ENCODE data around the gene PRSS12. TPM values are rescaled to one million over a fixed set of nuclear protein-coding genes. Genes with fewer than 3 reads are reported as not detected.

The PRSS12 gene
- total RNA-seq, 1 experiment from 2014 or later, result 0.25 TPM

DNA sequence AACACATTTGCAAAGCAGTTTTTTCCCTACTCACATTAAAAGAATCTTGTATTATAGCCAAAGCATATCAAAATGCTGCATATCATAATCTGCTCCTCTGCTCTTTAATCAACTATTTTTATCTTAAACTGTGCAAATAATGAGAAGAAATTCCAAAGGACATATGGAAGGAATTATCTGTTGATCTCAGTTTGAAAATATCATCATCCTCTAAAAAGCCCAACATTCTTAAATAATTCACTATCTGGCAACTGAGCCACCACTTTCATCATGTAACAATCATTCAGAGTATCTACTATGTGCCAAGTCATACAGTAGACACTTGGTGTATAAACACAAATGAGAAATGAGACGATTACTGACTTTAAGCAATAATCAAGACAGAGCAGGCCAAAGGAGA lies 63.0 kb downstream of the PRSS12 start:
- no peak overlapping the region for H3K27ac Mint-ChIP-seq (ENCODE audit: unreplicated experiment)
- H3K9me3 Mint-ChIP-seq (ENCODE audit: unreplicated experiment), result no peaks in the 10 kb centered on the region
- ChIA-PET CTCF (no interaction called here), POLR2A (no interaction called here)
- H3K9me3 ChIP-seq, result no peaks in the 10 kb centered on the region
- H3K36me3 ChIP-seq (ENCODE audit: control insufficient read depth, insufficient read depth, low read length), result no peaks in the 10 kb centered on the region
- no peaks in the 10 kb centered on the region for H3K27me3 Mint-ChIP-seq (ENCODE audit: insufficient read depth, unreplicated experiment)
- H3K4me1 ChIP-seq, result no peaks in the 10 kb centered on the region
- no peaks in the 10 kb centered on the region for H3K27me3 ChIP-seq (replicated peaks; ENCODE audit: control insufficient read depth, insufficient read depth, low read length)
- H3K4me1 Mint-ChIP-seq (ENCODE audit: low read depth, unreplicated experiment), result no peaks in the 10 kb centered on the region
- TF ChIP-seq, protein P1, sequence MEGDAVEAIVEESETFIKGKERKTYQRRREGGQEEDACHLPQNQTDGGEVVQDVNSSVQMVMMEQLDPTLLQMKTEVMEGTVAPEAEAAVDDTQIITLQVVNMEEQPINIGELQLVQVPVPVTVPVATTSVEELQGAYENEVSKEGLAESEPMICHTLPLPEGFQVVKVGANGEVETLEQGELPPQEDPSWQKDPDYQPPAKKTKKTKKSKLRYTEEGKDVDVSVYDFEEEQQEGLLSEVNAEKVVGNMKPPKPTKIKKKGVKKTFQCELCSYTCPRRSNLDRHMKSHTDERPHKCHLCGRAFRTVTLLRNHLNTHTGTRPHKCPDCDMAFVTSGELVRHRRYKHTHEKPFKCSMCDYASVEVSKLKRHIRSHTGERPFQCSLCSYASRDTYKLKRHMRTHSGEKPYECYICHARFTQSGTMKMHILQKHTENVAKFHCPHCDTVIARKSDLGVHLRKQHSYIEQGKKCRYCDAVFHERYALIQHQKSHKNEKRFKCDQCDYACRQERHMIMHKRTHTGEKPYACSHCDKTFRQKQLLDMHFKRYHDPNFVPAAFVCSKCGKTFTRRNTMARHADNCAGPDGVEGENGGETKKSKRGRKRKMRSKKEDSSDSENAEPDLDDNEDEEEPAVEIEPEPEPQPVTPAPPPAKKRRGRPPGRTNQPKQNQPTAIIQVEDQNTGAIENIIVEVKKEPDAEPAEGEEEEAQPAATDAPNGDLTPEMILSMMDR (IDR thresholded peaks at IDR 0.05; ENCODE audit: insufficient read depth in 1 of 2, low read depth in 1 of 2, low read length in 1 of 2, severe bottlenecking in 1 of 2, unreplicated experiment in 1 of 2), result no peak
- BruUV-seq (replicated peaks), result no TSS peak
- intact Hi-C loops (cut with micrococcal nuclease; ENCODE audit: unreplicated experiment), result no loop called here
- no peak overlapping the region for H3K4me3 ChIP-seq (ENCODE audit: low read depth, low read length)
- H3K36me3 Mint-ChIP-seq (ENCODE audit: insufficient read depth, unreplicated experiment), result no peaks in the 10 kb centered on the region
- no peak for DNase-seq
- no peak overlapping the region for H3K4me3 Mint-ChIP-seq (ENCODE audit: unreplicated experiment)

DNA sequence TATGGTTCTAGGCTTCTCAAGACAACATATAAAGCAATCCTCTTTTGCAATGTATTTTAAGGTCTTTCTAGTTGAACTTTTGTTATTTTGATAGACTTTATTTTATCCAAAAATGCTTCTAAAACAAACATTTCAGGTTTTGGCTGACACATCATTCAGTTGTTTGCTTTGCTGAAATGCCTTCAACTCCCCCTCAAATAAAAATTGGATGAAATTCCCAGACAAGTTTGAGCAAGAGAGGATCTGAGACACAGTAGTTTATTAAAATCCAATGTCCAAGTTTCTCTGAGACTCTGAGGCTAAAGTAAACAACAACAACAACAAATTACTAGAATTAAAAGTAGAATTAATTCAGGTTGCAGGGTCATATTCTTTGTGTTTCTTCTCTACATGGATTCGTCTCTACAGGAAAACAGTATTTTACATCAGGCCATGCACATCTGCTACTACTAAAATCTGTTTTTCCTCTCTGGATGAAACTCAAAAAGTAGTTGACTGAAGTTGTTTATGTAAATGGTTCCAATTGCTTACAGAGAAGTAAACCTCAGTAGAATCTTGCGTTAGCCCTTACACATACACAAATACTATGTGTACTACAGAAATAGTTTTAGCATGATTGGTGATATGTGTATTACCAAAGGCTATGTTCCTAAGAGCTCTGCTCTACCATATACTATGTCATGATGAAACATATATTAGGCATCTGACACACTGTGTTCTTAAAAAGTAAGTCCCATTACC lies 64.9 kb downstream of the PRSS12 start:
- ChIA-PET CTCF (no interaction called here), POLR2A (no interaction called here)
- Mint-ChIP-seq H3K27ac (ENCODE audit: unreplicated experiment) (no peak overlapping the region), H3K36me3 (ENCODE audit: insufficient read depth, unreplicated experiment) (peaks cover 6% of the 10 kb centered on the region), H3K4me3 (ENCODE audit: unreplicated experiment) (no peak overlapping the region), H3K9me3 (ENCODE audit: unreplicated experiment) (no peaks in the 10 kb centered on the region), H3K27me3 (ENCODE audit: insufficient read depth, unreplicated experiment) (no peaks in the 10 kb centered on the region), H3K4me1 (ENCODE audit: low read depth, unreplicated experiment) (no peaks in the 10 kb centered on the region)
- H3K27me3 ChIP-seq (replicated peaks; ENCODE audit: control insufficient read depth, insufficient read depth, low read length), result no peaks in the 10 kb centered on the region
- no peaks in the 10 kb centered on the region for H3K36me3 ChIP-seq (ENCODE audit: control insufficient read depth, insufficient read depth, low read length)
- DNase-seq, result no peak
- intact Hi-C loops (cut with micrococcal nuclease; ENCODE audit: unreplicated experiment), result no loop called here
- no peaks in the 10 kb centered on the region for H3K9me3 ChIP-seq
- TF ChIP-seq, protein P1 (IDR thresholded peaks at IDR 0.05; ENCODE audit: insufficient read depth in 1 of 2, low read depth in 1 of 2, low read length in 1 of 2, severe bottlenecking in 1 of 2, unreplicated experiment in 1 of 2), result no peak
- H3K4me3 ChIP-seq (ENCODE audit: low read depth, low read length), result no peak overlapping the region
- no TSS peak for BruUV-seq (replicated peaks)
- H3K4me1 ChIP-seq, result no peaks in the 10 kb centered on the region

DNA sequence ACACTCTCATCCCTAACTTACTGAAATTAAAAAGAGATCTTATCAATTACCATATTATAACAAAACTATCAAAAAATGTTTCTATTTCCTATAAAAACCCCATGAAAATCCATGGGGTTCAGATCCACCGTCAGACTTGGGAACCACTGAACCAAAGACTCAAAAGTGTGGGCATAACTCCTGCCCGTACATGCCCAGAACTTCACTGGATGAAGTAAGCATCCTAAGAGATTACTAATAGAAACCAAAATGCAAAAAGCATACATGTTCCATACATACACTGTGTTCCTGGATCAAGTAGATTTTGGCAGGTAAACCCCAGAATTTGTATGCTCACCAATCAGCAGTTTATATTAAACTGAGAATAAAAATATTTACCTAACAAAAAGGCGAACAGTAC lies 66.1 kb downstream of the PRSS12 start:
- H3K27me3 ChIP-seq (replicated peaks; ENCODE audit: control insufficient read depth, insufficient read depth, low read length), result no peaks in the 10 kb centered on the region
- Mint-ChIP-seq H3K27me3 (ENCODE audit: insufficient read depth, unreplicated experiment) (no peaks in the 10 kb centered on the region), H3K36me3 (ENCODE audit: insufficient read depth, unreplicated experiment) (peaks cover 11% of the 10 kb centered on the region), H3K4me3 (ENCODE audit: unreplicated experiment) (no peak overlapping the region), H3K9me3 (ENCODE audit: unreplicated experiment) (no peaks in the 10 kb centered on the region), H3K4me1 (ENCODE audit: low read depth, unreplicated experiment) (no peaks in the 10 kb centered on the region), H3K27ac (ENCODE audit: unreplicated experiment) (no peak overlapping the region)
- H3K4me3 ChIP-seq (ENCODE audit: low read depth, low read length), result no peak overlapping the region
- no peaks in the 10 kb centered on the region for H3K4me1 ChIP-seq
- ChIA-PET POLR2A (no interaction called here), CTCF (no interaction called here)
- intact Hi-C loops (cut with micrococcal nuclease; ENCODE audit: unreplicated experiment), result no loop called here
- 0 out of 2 replicates have a peak, but pooled peaks cover under 1% of the 10 kb centered on the region for H3K36me3 ChIP-seq (ENCODE audit: control insufficient read depth, insufficient read depth, low read length)
- H3K9me3 ChIP-seq, result no peaks in the 10 kb centered on the region
- BruUV-seq (replicated peaks), result no TSS peak
- no peak for DNase-seq
- TF ChIP-seq, protein P1 (IDR thresholded peaks at IDR 0.05; ENCODE audit: insufficient read depth in 1 of 2, low read depth in 1 of 2, low read length in 1 of 2, severe bottlenecking in 1 of 2, unreplicated experiment in 1 of 2), result no peak
